HuH-7 (cell line): Measurements from ENCODE around the gene MORN5.

ENCODE experiments used
- DNase-seq: peaks from one replicate; pipeline ENCODE4 v3.0.0; 2011; ENCODE audit warnings: low spot score

MORN5 gene

DNA sequence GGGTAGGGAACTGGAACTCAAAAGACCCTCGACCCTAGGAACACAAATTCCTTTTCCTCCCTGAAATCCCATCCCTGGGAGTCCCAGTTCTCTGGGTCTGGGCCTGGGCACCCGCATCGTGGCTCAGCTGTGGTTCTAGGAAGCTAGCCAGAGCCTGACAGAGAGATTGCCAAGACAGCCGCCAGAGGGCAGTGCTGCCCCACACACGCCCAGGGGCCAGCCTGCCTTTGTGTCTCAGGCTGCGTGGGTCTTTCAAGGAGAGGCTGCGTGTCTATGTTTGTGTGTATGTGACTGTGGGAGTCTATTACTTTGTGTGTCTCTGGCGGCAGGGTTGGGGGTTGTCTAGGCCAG, 34.6 kb upstream of the MORN5 start:
- DNase-seq = peak; percentile 92

GRCh38 chr9:122125509-122126330, 34.0 kb upstream of the MORN5 start:
- no peak for DNase-seq

- DNase-seq = no peak
These were observed 33.1 kb upstream of the MORN5 start for GRCh38 chr9:122126331-122127261.

- no peak for DNase-seq
These were observed 32.3 kb upstream of the MORN5 start for GRCh38 chr9:122127396-122127798.

- DNase-seq = no peak
These were observed 31.4 kb upstream of the MORN5 start for GRCh38 chr9:122128007-122128968.

DNA sequence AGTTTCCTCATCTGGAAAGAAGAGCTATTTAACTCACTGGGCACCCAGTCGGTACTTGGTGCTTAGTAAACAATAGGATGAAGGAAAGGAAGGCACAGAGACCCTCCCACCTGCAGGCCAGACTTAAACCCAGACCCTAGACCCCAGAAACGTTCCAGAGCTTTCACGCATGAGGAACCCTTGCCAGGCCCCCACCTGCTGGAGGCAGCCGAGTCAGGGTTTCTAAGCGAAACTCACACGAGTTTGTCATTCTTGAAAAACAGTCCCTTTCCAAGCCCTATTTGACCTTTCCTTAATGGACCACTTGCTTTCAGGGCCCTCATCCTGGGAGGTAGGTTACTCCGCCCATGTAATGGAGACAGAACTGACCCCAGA, 30.8 kb upstream of the MORN5 start:
- DNase-seq = no peak

DNA sequence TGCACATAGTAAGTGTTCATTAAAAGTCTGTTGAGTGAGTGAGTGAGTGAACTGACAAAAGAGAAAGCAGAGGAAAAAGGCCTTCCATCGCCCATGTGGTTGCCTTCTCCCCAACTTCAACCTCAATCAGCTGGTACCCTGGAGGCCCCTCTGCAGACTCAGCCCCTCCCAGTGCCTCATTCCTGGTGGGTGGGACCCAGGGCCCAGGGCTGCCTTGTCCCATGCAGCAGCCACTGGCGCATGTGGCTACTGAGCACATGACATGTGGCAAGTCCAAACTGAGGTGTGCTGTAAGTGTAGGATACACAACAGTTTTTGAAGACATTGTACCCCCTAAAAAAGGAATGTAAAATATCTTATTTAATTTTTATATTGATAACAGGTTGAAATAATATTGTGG, 29.7 kb upstream of the MORN5 start:
- no peak for DNase-seq

DNA sequence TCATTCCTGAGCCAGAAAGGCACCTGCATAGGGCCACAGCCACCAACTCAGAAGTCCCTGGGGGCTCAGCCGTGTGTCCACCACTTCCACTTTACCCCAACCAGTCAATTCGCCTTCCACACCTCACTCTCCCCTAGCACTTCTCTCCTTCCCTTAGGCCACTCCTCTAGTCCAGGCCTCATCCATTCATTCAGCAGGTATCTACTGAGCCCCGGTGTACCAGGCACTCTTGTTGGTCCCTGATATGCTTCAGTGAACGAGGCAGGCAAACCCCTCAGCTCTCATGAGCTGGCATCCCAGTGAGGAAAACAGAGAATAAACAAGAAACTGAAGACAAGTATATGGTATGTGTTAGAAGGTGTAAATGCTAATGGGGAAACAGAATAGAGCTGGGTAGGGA, 28.9 kb upstream of the MORN5 start:
- DNase-seq = no peak

DNA sequence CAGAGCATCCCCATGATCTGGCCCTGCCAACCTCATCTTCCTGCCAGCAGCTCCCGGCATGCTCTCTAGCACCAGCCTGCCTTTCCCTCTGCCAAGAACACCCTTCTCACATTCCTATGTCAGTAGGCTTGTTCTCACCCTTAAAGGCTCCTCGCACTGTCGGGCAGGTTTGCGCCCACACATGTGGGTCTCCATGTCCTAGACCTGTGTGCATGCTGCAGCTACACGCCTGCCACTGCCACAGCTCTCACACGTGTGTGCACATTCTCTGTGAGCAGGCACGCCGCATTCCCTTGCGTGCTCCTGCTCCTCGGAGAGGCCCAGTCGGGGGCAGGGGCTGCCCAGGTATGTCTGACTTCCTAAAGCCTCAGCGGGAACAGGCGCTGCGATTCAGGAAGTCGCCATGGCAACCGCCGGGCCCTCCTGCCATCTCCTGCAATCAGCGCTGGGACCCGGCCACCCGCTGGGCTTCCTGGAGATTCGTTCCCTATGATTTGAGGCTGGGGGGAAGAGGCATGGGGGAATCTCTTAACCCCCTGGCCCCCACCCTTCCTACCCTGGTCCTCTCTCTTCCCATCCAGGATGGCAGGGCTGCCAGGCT, 28.2 kb upstream of the MORN5 start:
- no peak for DNase-seq

DNA sequence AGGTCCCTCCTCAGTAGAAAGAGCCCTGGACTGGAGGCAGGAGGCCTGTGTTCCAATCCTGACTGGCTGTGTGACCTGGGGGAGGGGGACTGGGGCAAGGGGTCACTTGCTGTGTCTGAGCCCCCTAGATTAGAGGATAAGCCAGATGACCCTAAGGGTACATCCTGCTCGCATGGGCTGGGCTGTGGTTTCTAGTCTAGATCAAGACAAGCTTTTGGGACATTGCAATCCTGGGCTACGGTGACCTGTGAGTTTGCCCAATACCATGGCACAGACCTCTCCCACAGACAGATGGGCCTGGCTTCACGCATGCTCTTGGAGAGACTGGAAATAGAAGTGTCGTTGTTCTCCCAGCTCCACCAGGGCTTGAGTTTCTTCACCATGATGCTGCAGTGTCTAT, 27.2 kb upstream of the MORN5 start:
- DNase-seq = no peak

DNA sequence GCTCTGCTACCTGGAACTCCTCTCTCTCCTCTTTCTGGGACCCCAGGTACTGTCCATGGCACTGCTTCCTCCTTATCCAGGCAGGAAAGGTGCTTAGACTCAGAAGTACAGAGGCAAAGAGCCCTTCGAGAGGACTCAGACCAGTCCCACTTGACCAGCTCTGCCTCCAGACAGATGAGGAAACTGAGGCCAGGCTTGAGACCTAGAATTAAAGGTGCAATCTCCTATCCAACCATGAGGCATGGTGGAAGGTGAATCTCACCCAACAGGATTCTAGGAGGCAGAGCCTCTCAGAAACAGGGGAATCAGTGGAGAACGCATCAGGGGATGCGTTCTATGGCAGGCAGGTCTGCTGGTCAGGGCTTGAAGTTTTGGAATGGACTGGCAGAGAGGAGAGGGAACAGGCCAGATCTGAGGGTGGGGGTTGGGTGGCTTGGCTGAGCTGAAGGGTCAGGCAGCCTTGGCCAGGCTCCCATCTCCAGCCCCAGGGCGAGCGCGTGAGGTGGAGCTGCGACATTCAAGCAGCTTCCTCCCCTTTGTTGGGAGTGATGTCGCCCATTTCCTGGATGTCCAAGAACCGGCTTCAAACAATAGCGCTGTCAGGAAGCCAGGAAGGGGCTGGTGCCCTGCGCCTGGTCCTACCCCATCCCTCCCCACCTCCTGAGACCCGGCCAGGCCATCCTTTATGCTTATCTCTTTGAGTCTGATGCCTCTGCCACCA, 26.3 kb upstream of the MORN5 start:
- no peak for DNase-seq

DNA sequence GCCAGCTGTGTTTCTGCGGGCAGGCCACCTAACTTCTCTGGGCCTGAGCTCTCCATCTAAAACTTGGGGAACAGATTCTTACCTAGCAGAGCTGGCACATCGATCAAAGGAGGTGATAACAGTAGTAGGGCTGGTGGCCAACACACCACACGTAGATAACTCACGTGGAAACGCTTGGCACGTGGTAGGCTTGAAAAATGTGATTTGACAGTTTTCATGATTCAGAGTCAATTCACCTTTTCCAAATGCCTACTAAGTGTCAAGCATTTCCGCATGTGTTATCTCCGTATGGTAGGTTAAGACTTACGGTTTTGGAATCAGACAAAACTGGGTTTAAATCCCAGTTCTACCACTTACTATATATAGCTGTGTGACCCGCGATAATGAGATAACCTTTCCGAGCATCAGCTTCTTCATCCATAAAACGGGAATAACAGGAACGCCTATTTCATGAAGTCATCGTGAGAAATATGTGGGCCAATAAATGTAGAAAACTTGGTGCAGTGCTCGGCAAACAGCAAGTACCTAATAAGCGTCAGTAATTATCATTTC, 25.6 kb upstream of the MORN5 start:
- DNase-seq = no peak

GRCh38 chr9:122134822-122135528, 24.7 kb upstream of the MORN5 start:
- DNase-seq = no peak

- no peak for DNase-seq
These were observed 24.2 kb upstream of the MORN5 start for GRCh38 chr9:122135529-122135859.

GRCh38 chr9:122138560-122139268, 21.0 kb upstream of the MORN5 start:
- DNase-seq = no peak

GRCh38 chr9:122140368-122141193, 19.1 kb upstream of the MORN5 start:
- no peak for DNase-seq

DNA sequence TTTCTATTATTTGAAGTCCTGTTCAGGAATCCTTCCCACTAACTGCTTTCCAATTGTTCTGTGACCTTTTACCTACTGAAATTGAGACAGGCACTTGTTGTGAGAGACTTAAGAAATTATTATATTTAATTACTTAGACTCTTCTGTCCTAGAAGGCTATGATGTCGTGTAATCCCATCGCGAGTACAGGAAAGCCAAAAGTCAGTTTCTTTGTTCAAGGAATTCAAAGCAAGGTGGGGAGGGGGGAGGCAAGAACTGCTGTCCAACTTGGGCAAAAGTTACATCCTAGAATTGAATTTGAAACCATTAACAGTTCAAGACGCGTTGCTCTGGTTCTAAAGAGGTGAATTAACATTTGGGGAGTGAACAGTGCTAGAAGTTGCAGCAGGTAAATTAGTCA, 18.0 kb upstream of the MORN5 start:
- DNase-seq = no peak

DNA sequence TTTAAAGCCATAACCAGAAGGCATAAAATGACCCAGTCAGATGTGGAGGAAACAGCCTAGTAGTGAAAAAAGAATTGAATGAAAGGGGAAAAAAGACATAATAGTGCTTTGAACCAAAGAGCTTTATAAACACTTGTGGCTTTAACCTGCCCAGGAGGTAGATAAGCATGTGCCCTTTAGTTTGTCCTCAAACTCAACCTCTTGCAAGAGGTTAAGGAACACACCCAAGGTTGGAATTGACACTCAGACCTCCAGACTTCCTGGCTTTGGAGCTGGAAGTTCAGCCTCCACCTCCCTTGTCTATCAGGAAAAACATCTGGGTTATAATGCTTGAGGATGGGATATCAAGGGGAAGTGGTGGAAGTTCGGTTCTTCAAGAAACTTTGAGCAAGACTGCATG, 16.4 kb upstream of the MORN5 start:
- DNase-seq = no peak
